Measurements from ENCODE around the gene SUSD2. TPM values are rescaled to one million over a fixed set of nuclear protein-coding genes. Genes with fewer than 3 reads are reported as not detected.

SUSD2 gene
- total RNA-seq, 1 donor from 2014 or later: 4.5 TPM

- Mint-ChIP-seq H3K4me3 (ENCODE audit: unreplicated experiment) (no peak overlapping the region), H3K27ac (ENCODE audit: unreplicated experiment) (no peak overlapping the region), H3K9me3 (ENCODE audit: unreplicated experiment) (no peaks in the 10 kb centered on the region), H3K36me3 (ENCODE audit: unreplicated experiment) (peaks cover 8% of the 10 kb centered on the region), H3K4me1 (ENCODE audit: unreplicated experiment) (peaks cover 19% of the 10 kb centered on the region), H3K27me3 (ENCODE audit: unreplicated experiment) (no peaks in the 10 kb centered on the region)
- TF ChIP-seq CTCF (IDR thresholded peaks at IDR 0.05): no peak
- no peak for DNase-seq (ENCODE audit: extremely low spot score, unreplicated experiment)
Measured at GRCh38 chr22:24164243-24164642, 17.0 kb upstream of the SUSD2 start.

- TF ChIP-seq CTCF (IDR thresholded peaks at IDR 0.05): no peak
- Mint-ChIP-seq H3K4me3 (ENCODE audit: unreplicated experiment) (no peak overlapping the region), H3K27me3 (ENCODE audit: unreplicated experiment) (no peaks in the 10 kb centered on the region), H3K27ac (ENCODE audit: unreplicated experiment) (no peak overlapping the region), H3K4me1 (ENCODE audit: unreplicated experiment) (peaks cover 15% of the 10 kb centered on the region), H3K36me3 (ENCODE audit: unreplicated experiment) (peaks cover 9% of the 10 kb centered on the region), H3K9me3 (ENCODE audit: unreplicated experiment) (no peaks in the 10 kb centered on the region)
- no peak for DNase-seq (ENCODE audit: extremely low spot score, unreplicated experiment)
Measured at GRCh38 chr22:24164940-24165339, 16.3 kb upstream of the SUSD2 start.

- no peak for TF ChIP-seq CTCF (IDR thresholded peaks at IDR 0.05)
- no peak for DNase-seq (ENCODE audit: extremely low spot score, unreplicated experiment)
- no peak overlapping the region for H3K27ac Mint-ChIP-seq (ENCODE audit: unreplicated experiment)
Measured at GRCh38 chr22:24165673-24166072, 15.6 kb upstream of the SUSD2 start.

GRCh38 chr22:24166811-24167210, 14.5 kb upstream of the SUSD2 start:
- TF ChIP-seq CTCF (IDR thresholded peaks at IDR 0.05): no peak
- DNase-seq (ENCODE audit: extremely low spot score, unreplicated experiment): no peak
- Mint-ChIP-seq H3K27ac (ENCODE audit: unreplicated experiment) (no peak overlapping the region), H3K4me3 (ENCODE audit: unreplicated experiment) (no peak overlapping the region), H3K36me3 (ENCODE audit: unreplicated experiment) (peaks cover 13% of the 10 kb centered on the region), H3K4me1 (ENCODE audit: unreplicated experiment) (peaks cover 15% of the 10 kb centered on the region), H3K27me3 (ENCODE audit: unreplicated experiment) (no peaks in the 10 kb centered on the region), H3K9me3 (ENCODE audit: unreplicated experiment) (no peaks in the 10 kb centered on the region)

More at GRCh38 chr22:24165673-24166072, 15.6 kb upstream of the SUSD2 start:
- peaks cover 9% of the 10 kb centered on the region for H3K36me3 Mint-ChIP-seq (ENCODE audit: unreplicated experiment)
- H3K4me3 Mint-ChIP-seq (ENCODE audit: unreplicated experiment): no peak overlapping the region
- no peaks in the 10 kb centered on the region for H3K9me3 Mint-ChIP-seq (ENCODE audit: unreplicated experiment)
- no peaks in the 10 kb centered on the region for H3K27me3 Mint-ChIP-seq (ENCODE audit: unreplicated experiment)
- peaks cover 15% of the 10 kb centered on the region for H3K4me1 Mint-ChIP-seq (ENCODE audit: unreplicated experiment)

GRCh38 chr22:24169439-24170058, 11.7 kb upstream of the SUSD2 start:
- Mint-ChIP-seq H3K36me3 (ENCODE audit: unreplicated experiment) (peaks cover 17% of the 10 kb centered on the region), H3K4me3 (ENCODE audit: unreplicated experiment) (no peak overlapping the region), H3K4me1 (ENCODE audit: unreplicated experiment) (peaks cover 8% of the 10 kb centered on the region), H3K27me3 (ENCODE audit: unreplicated experiment) (no peaks in the 10 kb centered on the region), H3K9me3 (ENCODE audit: unreplicated experiment) (no peaks in the 10 kb centered on the region), H3K27ac (ENCODE audit: unreplicated experiment) (no peak overlapping the region)
- no peak for DNase-seq (ENCODE audit: extremely low spot score, unreplicated experiment)
- no peak for TF ChIP-seq CTCF (IDR thresholded peaks at IDR 0.05)

Data from osteocyte (in vitro differentiated cells).